OCI-LY1 (cell line): ENCODE data around the gene CACNA2D3.

Source experiments
- EZH2 ChIP-seq: fragments of 200-600 bp; sonication (generic), shearing (Covaris generic); IDR thresholded peaks from 2 replicates; pipeline ENCODE4 v1.8.0; 2017; ENCODE audit warnings: borderline replicate concordance, mixed run types, mild to moderate bottlenecking, antibody characterized with exemption, low read length, moderate library complexity, mixed read lengths
- TF ChIP-seq, protein P1 (sequence below): fragments of 200-600 bp; sonication (generic), shearing (Covaris generic); IDR thresholded peaks from 2 replicates; pipeline ENCODE4 v1.5.1; 2017; ENCODE audit warnings: mild to moderate bottlenecking, antibody characterized with exemption, low read length, moderate library complexity, mixed read lengths

DNA sequence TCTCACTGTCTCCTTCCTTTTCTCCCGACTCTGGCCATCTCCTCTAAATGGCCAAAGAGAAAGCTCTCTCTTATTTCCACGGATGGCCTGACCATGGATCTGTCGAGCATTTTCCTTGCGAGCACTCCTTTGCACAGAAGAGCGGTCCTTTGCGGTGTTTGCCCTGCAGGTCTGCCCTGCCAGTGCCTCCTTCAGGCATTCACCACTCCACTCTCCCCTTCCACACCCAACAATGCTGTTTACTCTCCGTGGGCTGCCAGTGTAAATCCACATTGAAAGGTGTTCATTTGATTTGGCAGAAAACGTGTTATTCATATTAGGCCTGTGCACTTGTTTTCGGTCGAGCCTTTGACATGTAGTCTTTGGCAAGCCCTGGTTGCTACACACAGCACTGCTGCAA, 49.6 kb downstream of the CACNA2D3 start:
- TF ChIP-seq EZH2: no peak
- TF ChIP-seq, protein P1, sequence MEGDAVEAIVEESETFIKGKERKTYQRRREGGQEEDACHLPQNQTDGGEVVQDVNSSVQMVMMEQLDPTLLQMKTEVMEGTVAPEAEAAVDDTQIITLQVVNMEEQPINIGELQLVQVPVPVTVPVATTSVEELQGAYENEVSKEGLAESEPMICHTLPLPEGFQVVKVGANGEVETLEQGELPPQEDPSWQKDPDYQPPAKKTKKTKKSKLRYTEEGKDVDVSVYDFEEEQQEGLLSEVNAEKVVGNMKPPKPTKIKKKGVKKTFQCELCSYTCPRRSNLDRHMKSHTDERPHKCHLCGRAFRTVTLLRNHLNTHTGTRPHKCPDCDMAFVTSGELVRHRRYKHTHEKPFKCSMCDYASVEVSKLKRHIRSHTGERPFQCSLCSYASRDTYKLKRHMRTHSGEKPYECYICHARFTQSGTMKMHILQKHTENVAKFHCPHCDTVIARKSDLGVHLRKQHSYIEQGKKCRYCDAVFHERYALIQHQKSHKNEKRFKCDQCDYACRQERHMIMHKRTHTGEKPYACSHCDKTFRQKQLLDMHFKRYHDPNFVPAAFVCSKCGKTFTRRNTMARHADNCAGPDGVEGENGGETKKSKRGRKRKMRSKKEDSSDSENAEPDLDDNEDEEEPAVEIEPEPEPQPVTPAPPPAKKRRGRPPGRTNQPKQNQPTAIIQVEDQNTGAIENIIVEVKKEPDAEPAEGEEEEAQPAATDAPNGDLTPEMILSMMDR: no peak
